ENCODE results near the gene FOXL2NB. TPM values are rescaled to one million over a fixed set of nuclear protein-coding genes. Genes with fewer than 3 reads are reported as not detected.
A peak's percentile ranks its signal among the peaks of the same experiment; 100 is the strongest.

The FOXL2NB gene
- total and polyA plus RNA-seq, 2 of the 13 experiments (the other 11 are each of a cell fraction or from before 2014, with no cell fraction given): not detected

GRCh38 chr3:138915503-138916498 is 31.2 kb upstream of the FOXL2NB start (continued):
- TF ChIP-seq FOXP4 (CRISPR knock-in tag; IDR thresholded peaks at IDR 0.05): no peak
- TF ChIP-seq SNAPC4 (CRISPR knock-in tag; IDR thresholded peaks at IDR 0.05): no peak
- no peak; the same call in 1 of the 2 replicates for TF ChIP-seq AHDC1 (CRISPR knock-in tag; IDR thresholded peaks at IDR 0.05; ENCODE audit: borderline replicate concordance)
- TF ChIP-seq ZNF782 (CRISPR knock-in tag; IDR thresholded peaks at IDR 0.05; ENCODE audit: borderline replicate concordance): no peak
- no peak for TF ChIP-seq SKI (IDR thresholded peaks at IDR 0.05; ENCODE audit: partially characterized antibody)
- 0 out of 2 replicates have a peak, but pooled peaks have one; percentile 40 for TF ChIP-seq ZBTB42 (CRISPR knock-in tag; IDR thresholded peaks at IDR 0.05)
- no peak for TF ChIP-seq MLXIP (CRISPR knock-in tag; IDR thresholded peaks at IDR 0.05; ENCODE audit: borderline replicate concordance)
- no peak for TF ChIP-seq SMAD9 (CRISPR knock-in tag; IDR thresholded peaks at IDR 0.05)

Measured in HepG2 (cell line).